Measurements from ENCODE around the gene B4GAT1. TPM values are rescaled to one million over a fixed set of nuclear protein-coding genes. Genes with fewer than 3 reads are reported as not detected.

The B4GAT1 gene
- total and polyA plus RNA-seq, 2 donors (not counting 1 experiment from before 2014, with no cell fraction given) = 1.4 to 5.2 TPM

DNA sequence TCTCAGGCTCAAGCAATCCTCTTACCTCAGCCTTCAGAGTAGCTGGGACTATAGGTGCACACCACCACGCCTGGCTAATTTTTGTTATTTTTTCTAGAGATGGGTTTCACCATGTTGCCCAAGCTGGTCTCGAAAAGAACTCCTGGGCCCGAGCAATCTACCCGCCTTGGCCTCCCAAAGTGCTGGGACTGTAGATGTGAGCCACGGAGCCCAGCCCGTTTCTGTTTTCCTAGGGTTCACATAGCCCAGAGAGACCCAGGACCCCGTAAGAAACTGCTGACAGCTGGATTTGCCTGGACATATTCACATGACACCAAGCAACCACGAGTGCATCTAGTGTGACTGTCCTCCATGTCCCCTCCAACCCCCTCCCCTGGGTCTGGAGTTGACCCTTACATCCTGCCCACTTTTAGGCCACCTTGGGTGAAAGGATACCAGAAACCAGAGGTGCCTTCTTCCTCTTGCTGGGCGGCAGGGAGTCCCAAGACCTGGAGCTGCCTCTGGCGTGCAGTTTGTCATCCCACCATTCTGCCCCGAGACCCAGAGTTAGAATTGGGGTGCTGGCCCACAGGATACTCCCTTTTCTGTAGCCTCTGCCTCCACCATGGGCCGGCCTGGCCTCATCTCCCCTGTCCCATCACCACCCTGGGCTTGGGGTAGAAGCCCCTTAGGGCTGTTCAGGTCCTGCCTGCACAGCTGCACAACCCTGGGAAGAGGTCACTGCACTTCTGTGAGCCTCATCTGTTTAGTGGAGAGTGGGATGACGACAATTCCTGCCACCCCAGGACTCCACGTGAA lies 7.5 kb downstream of the B4GAT1 start:
- Histone ChIP-seq H3K27me3 (replicated peaks in 1 of 4; ENCODE audit: control extremely low read depth in 1 of 4, control insufficient read depth in 3 of 4, insufficient read depth in 4 of 4, low read length in 3 of 4) (peaks cover 0 to 9% (median 3%) of the 10 kb centered on the region in 4 experiments), H3K79me2 (ENCODE audit: control insufficient read depth, insufficient read depth, low read length) (peaks cover 28% of the 10 kb centered on the region), H2AFZ (ENCODE audit: insufficient read depth, low read depth, low read length, poor library complexity, severe bottlenecking) (no peak overlapping the region), H3K27ac (ENCODE audit: low read length in 2 of 2) (no peak overlapping the region), H3K4me1 (ENCODE audit: control insufficient read depth in 2 of 2, insufficient read depth in 2 of 2, low read length in 2 of 2) (peaks cover 22 to 40% of the 10 kb centered on the region in 2 donors), H3K9ac (ENCODE audit: low read length) (no peak overlapping the region), H3K36me3 (replicated peaks in 1 of 2; ENCODE audit: control extremely low read depth in 1 of 2, control insufficient read depth in 1 of 2, extremely low read depth in 1 of 2, insufficient read depth in 2 of 2, low read length in 1 of 2) (peaks cover 0 to 49% of the 10 kb centered on the region in 2 experiments), H3K9me3 (ENCODE audit: control extremely low read depth in 1 of 3, control insufficient read depth in 2 of 3, insufficient read depth in 1 of 3, low read length in 2 of 3) (no peaks in the 10 kb centered on the region), H4K20me1 (ENCODE audit: control insufficient read depth, insufficient read depth, low read length, poor library complexity, severe bottlenecking) (peaks cover 53% of the 10 kb centered on the region), H3K4me2 (replicated peaks; ENCODE audit: low read depth, low read length, poor library complexity, severe bottlenecking) (no peak overlapping the region), H3K4me3 (ENCODE audit: control extremely low read depth in 1 of 5, extremely low read depth in 1 of 5, insufficient read depth in 1 of 5, low read depth in 2 of 5, low read length in 4 of 5) (no peak overlapping the region)
- H3K27me3 Mint-ChIP-seq = no peaks in the 10 kb centered on the region
- H3K27ac Mint-ChIP-seq = no peak overlapping the region
- CTCF ChIA-PET = interaction anchor here (1.0 to 3.1 kb wide), 3 partner anchors 10 to 46 kb away, joined by 3 to 13 read pairs (median 4); no protein-coding TSS in a partner anchor
- DNase-seq = no peak
- no peak overlapping the region for H3K4me3 Mint-ChIP-seq
- intact Hi-C loops (cut with micrococcal nuclease) = no loop called here
- no peak for TF ChIP-seq EZH2 (IDR thresholded peaks at IDR 0.05; ENCODE audit: borderline replicate concordance, insufficient read depth, low read depth, low read length, poor library complexity, severe bottlenecking)
- TF ChIP-seq, protein P1, sequence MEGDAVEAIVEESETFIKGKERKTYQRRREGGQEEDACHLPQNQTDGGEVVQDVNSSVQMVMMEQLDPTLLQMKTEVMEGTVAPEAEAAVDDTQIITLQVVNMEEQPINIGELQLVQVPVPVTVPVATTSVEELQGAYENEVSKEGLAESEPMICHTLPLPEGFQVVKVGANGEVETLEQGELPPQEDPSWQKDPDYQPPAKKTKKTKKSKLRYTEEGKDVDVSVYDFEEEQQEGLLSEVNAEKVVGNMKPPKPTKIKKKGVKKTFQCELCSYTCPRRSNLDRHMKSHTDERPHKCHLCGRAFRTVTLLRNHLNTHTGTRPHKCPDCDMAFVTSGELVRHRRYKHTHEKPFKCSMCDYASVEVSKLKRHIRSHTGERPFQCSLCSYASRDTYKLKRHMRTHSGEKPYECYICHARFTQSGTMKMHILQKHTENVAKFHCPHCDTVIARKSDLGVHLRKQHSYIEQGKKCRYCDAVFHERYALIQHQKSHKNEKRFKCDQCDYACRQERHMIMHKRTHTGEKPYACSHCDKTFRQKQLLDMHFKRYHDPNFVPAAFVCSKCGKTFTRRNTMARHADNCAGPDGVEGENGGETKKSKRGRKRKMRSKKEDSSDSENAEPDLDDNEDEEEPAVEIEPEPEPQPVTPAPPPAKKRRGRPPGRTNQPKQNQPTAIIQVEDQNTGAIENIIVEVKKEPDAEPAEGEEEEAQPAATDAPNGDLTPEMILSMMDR (IDR thresholded peaks at IDR 0.05) = no peak
- no peak for ATAC-seq (ENCODE audit: low read depth)
- 84% methylated on average over 14 of the region's 14 CpGs for WGBS (ENCODE audit: insufficient coverage)
- H3K4me1 Mint-ChIP-seq = peaks cover 41% of the 10 kb centered on the region
- H3K9me3 Mint-ChIP-seq (ENCODE audit: insufficient read depth) = no peaks in the 10 kb centered on the region
- POLR2A ChIA-PET = interaction anchor here (0.7 kb wide), 1 partner anchor 8 kb away, joined by 3 read pairs; no protein-coding TSS in a partner anchor

DNA sequence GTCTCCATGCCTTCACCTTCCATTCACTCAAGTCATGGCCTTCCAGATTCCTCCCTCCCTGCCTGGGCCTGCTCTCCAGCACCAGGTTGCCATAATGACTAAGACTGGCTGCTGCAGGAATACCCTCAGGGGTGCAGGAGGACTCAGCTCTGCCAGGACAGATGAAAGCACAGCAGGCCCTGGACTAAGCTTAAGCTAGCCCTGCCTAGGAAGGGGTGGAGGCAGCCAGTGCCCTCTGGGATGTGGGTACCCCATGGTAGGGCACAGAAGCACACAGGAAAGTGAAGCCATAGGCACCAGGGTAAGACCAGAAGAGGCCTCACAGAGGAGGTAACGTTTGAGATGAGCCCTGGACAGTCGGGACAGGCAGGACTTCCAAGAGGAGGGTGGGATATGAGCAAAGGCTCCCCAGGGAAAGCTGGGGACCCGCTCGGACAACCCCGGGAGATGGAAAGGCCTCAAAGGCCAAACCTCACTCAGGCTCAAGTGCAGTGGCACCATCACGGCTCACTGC lies 8.2 kb downstream of the B4GAT1 start:
- H3K9me3 Mint-ChIP-seq (ENCODE audit: insufficient read depth) = no peaks in the 10 kb centered on the region
- H3K4me3 Mint-ChIP-seq = no peak overlapping the region
- no peak for DNase-seq
- no peaks in the 10 kb centered on the region for H3K27me3 Mint-ChIP-seq
- Histone ChIP-seq H4K20me1 (ENCODE audit: control insufficient read depth, insufficient read depth, low read length, poor library complexity, severe bottlenecking) (peaks cover 48% of the 10 kb centered on the region), H3K79me2 (ENCODE audit: control insufficient read depth, insufficient read depth, low read length) (peaks cover 22% of the 10 kb centered on the region), H3K27me3 (replicated peaks in 1 of 4; ENCODE audit: control extremely low read depth in 1 of 4, control insufficient read depth in 3 of 4, insufficient read depth in 4 of 4, low read length in 3 of 4) (peaks cover 0 to 9% (median 3%) of the 10 kb centered on the region in 4 experiments), H3K4me2 (replicated peaks; ENCODE audit: low read depth, low read length, poor library complexity, severe bottlenecking) (no peak overlapping the region), H3K4me3 (ENCODE audit: control extremely low read depth in 1 of 5, extremely low read depth in 1 of 5, insufficient read depth in 1 of 5, low read depth in 2 of 5, low read length in 4 of 5) (no peak overlapping the region), H3K27ac (ENCODE audit: low read length in 2 of 2) (no peak overlapping the region), H3K36me3 (replicated peaks in 1 of 2; ENCODE audit: control extremely low read depth in 1 of 2, control insufficient read depth in 1 of 2, extremely low read depth in 1 of 2, insufficient read depth in 2 of 2, low read length in 1 of 2) (peaks cover 0 to 49% of the 10 kb centered on the region in 2 experiments), H2AFZ (ENCODE audit: insufficient read depth, low read depth, low read length, poor library complexity, severe bottlenecking) (no peak overlapping the region), H3K9ac (ENCODE audit: low read length) (no peak overlapping the region), H3K4me1 (ENCODE audit: control insufficient read depth in 2 of 2, insufficient read depth in 2 of 2, low read length in 2 of 2) (peaks cover 19 to 36% of the 10 kb centered on the region in 2 donors), H3K9me3 (ENCODE audit: control extremely low read depth in 1 of 3, control insufficient read depth in 2 of 3, insufficient read depth in 1 of 3, low read length in 2 of 3) (no peaks in the 10 kb centered on the region)
- H3K27ac Mint-ChIP-seq = no peak overlapping the region
- WGBS (ENCODE audit: insufficient coverage) = 97% methylated on average over 5 of the region's 6 CpGs
- TF ChIP-seq, protein P1 (IDR thresholded peaks at IDR 0.05) = no peak
- ChIA-PET CTCF (interaction anchor here (1.0 kb wide), 1 partner anchor 47 kb away, joined by 3 read pairs; no protein-coding TSS in a partner anchor), POLR2A (interaction anchor here (0.7 kb wide), 1 partner anchor 9 kb away, joined by 3 read pairs; no protein-coding TSS in a partner anchor)
- no peak for ATAC-seq (ENCODE audit: low read depth)
- intact Hi-C loops (cut with micrococcal nuclease) = no loop called here
- peaks cover 35% of the 10 kb centered on the region for H3K4me1 Mint-ChIP-seq
